GM19438 (cell line): ENCODE measurements around the gene PXMP4.

ENCODE experiments used
- ATAC-seq: cut with Tn5 transposase; IDR thresholded peaks from one replicate; pipeline ENCODE4 v1.9.1; 2021; ENCODE audit warnings: low read depth; ENCODE audit not compliant: unreplicated experiment

Gene PXMP4

DNA sequence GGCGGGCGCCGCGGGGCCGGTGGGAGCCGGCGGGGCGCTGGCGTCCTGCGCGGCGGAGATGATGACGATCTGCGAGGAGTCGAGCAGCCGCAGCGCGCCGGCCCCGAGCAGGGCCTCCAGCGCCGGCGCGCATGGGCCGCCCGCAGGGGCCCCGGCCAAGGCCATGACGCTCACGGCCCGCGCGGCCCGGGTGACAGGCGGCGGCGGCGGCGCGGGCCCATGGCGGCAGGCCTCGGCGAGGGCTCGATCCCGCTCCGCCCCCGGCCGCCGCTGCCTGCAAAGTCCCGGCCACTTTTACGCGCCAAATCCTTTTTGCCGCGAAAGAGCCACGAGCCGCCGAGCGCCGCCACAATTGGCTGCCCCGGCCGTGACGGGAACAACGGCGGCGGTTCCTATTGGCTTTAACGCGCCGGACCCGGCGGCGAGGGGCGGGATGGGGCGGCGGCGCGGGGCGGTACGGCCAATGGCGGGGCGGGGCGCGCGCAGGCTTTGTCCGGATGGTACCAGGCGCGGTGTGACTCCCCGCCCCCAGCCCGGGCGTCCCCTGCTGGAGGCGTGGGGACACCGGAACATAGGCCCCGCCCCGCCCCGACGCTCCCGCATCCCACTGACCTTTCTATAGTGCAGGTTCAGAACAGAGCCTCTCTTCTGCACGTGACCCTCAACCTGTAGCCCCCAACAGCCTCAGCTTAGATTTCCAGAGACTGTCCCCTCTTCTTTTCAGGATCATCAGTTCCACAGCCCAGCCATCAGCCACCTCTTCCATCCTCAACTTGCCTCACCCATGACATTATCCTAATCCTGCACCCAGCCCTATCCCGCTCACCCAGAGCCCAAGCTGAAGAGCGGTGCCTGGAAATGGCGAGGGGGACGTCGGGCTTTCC, 33.8 kb downstream of the PXMP4 start, which contains the start of gene E2F1:
E2F1 (minus strand) TSS at position 286 of the 884 bp plus-strand sequence; CDS start at position 165, 121 bp downstream.
- peak; percentile 77 for ATAC-seq

DNA sequence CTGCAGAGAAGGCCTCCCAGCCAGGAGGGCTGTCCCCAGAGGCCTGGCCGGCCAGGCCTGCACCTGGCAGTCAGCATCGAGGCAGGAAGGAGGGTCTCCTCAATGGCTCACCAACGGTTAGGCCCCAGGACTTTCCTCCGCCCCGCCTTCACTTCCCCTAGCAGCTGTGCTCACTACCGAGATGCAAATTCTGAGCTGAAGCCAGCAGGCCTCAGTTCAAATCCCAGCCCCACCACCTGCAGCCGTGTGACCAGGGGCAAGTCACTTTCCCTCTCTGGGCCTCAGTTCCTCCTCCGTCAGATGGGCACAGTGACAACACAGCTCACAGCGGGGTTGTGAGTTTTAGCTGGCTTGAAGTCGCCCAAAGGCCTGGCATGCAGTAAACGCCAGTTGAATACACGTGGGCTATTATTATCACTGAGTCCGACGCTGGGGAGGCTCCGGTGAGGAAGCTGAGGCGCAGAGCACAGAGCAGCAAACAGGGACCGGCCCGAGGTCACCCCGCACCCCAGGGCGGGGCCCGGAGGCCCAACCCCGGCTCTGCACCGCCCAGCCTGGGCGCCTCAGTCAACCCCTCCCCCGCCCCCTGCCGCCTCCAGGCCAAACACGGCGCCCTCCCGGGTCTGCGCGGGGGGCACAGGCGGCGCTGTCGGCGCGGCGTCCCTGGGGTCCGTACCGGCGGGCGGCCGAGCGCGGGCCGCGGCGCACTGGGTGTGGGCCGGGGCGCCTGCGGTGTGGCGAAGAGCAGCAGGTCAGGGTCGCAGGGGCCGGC, 34.6 kb downstream of the PXMP4 start:
- peak; percentile 44 for ATAC-seq

DNA sequence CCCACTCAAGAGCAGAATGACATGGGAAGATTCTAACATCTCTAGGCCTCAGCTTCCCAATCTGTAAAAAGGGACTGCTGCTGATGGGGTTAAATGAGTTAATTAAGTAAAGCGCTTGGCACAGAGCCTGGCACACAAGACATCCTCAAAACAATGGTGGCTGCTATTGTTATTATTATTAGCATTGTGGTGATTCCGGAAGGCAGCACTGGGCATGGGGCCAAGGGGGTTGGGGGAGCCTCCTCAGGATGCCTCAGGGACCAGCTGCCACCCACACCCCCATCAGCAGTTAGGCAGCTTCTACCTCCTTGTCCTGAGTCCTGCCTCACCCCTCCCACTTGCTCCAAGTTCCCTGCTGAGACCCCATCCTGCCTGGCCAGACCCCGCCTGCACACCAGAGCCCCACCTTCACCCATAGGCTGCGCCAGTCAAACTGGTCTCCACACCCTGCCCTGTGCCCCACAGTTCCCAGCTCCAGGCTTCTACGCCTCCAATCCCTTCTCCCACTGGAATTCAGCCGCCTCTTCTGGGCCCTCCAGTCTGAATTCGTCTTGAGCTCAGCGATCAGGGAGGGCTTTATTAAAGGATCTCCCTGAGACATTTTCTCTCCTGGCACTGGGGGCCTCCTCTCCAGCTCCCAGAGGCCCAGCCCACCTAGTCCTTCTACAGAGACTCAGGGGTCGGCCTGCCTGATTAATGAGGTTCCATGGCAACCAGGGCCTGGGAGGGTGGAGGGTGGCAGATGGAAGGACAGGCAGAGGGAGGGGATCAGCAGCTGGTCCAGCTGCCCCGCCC, 35.4 kb downstream of the PXMP4 start:
- ATAC-seq, result no peak

GRCh38 chr20:33681728-33682353, 38.3 kb downstream of the PXMP4 start:
- ATAC-seq, result no peak

DNA sequence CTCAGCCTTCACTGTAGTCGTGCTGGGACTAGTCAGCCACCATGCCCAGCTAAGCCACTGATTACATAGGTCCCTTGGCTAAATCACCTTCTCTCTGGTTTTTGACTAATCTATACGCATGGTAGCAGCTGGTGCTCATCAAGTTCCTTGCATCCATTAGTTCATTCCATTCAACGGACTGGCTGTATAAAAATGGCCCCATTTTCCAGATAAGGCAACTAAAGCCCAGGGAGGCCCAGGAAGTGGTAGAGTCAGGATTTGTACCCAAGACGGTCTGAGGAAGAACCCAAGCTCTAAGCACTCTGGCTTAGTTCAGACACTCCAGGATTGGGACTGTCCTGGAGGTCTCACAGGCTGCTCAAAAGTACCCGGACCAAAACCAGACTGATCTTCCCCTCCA, 38.8 kb downstream of the PXMP4 start:
- ATAC-seq, result no peak

GRCh38 chr20:33680686-33681085, 39.4 kb downstream of the PXMP4 start:
- ATAC-seq, result no peak

DNA sequence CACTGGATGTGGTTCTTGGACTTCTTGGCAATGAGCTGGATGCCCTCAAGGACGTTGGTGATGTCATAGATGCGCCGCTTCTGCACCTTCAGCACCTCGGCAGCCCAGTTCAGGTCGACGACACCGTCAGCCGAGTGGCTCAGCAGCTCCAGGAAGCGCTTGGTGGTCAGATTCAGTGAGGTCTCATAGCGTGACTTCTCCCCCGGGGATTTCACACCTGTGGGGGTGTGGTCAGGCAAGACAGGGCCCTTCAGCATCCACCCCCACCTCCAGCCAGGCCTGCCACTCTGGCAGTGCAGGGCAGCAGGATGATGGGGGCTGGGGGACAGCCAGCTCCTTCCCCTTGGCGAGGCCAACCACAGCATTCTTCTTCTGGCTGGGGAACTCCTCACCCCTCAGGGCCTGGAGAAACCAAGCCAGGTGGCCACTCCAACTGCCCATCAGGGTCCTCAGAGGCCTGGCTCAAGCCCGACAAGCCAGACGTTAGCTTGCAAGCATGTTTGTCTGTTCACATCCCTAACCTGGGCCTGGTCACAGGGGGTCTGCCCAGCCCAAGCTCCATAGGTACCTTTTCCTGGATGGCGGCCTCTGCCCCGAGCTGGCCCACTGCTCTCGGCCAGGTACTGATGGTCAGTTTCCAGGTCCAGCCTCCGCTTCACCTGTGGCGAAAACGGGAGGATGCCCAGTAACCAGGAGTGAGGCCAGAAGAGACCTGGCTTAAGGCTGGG, 40.2 kb downstream of the PXMP4 start:
- peak; percentile 69 for ATAC-seq

- no peak for ATAC-seq
Measured at GRCh38 chr20:33677991-33678702, 42.0 kb downstream of the PXMP4 start.

- no peak for ATAC-seq
Measured at GRCh38 chr20:33676652-33677645, 43.2 kb downstream of the PXMP4 start.

- ATAC-seq, result no peak
Measured at GRCh38 chr20:33676121-33676520, 44.0 kb downstream of the PXMP4 start.

DNA sequence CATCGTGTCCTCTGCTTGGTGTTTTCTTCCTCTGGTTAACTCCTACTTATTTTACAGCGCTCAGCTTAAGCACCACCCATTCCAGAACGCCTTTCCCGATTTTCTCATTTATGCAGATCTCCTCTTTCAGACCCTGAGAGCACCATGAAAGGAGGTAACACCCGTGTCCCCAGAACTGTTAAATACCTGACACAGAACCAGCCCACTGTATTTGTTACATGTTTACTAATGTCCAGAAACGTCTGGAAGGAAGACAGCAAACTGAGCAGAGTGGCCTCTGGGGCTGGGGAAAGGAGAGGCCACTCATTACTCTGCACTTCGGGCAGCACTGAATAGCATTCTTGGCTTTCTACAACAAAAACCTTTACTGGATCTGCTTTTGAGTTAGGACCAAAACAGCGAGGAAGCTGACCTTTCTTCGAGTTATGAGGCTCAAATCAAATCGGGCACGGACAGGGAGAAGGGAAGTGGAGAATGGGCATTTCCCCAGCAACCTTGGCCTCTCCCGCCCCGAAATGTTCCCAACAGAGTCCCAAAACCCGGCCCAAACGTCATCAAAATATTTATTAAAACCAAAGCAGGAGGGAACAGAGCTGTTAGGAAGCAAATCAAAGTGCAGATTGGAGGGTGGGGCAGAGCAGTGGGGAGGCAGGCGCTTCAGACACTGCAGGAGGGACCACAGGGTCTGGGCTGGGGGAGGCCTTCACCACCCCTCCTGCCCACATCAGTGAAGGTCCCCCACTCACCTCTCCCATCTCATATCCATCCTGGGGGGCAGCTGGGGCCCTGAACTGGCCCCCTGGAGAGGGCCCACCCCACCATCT, 44.8 kb downstream of the PXMP4 start:
- no peak for ATAC-seq

GRCh38 chr20:33674294-33675135, 45.6 kb downstream of the PXMP4 start, which contains the start of gene NECAB3:
NECAB3 (minus strand) TSS chr20:33674428; CDS start chr20:33674352, 76 bp downstream.
- no peak for ATAC-seq

DNA sequence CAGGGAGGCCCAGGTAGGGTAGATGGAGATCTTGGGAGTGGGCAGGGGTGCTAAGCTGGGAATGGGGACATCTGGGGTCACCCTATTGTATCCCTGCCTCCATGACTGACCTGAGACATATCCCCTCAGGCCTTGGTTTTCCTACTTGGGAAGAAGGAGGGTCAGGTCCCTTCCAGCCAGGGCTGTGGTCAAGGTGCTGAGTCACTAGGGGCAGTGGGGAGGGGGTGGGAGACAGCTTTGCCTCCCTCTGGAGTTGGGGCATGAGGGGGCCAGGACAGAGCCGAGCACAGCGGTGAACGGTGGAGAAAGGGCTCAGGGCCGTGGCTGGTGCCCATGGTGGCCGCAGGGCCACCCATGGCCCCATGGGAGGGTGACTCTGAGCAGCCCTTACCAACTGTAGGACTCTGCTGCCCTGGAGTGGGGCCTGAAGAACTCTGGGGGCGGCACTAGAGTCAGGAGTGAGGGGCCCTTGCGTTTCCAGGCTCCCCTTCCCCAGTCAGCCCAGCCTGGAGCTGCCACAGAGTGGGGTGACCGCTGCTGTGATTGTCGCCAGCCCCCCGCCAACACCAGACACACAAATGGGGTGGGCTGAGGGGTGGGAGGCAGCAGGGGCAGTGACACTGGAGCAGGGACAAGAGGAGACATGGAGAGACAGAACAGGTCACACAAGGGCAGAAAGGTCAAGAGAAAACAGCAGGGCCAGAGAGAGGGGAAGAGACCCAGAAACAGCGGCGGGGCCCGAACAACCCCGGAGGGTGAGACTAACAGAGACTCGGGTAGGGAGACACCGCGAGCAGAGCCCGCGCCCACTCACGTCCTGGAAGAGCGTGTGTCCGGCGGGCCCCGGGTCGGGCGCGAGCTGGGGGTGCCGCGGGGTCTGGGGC, 46.5 kb downstream of the PXMP4 start:
- ATAC-seq, result no peak

- ATAC-seq, result no peak
Measured at GRCh38 chr20:33673114-33673409, 47.0 kb downstream of the PXMP4 start.

- no peak for ATAC-seq
Measured at GRCh38 chr20:33672426-33673113, 47.5 kb downstream of the PXMP4 start.
